Colonic mucosa (tissue), 4 donors: ENCODE measurements around the gene RPS6KA3. TPM values are rescaled to one million over a fixed set of nuclear protein-coding genes. Genes with fewer than 3 reads are reported as not detected.

ENCODE experiments used
- DNase-seq: peaks from one replicate; pipeline ENCODE4 v3.0.0-alpha.2; 2020
- H3K27ac ChIP-seq: fragments of 200-600 bp; one replicate; pipeline ENCODE4 v1.8.0; 2021
- H3K27me3 ChIP-seq: fragments of 200-600 bp; one replicate; pipeline ENCODE4 v1.8.0; 2021
- H3K36me3 ChIP-seq: fragments of 200-600 bp; one replicate; pipeline ENCODE4 v1.8.0; 2021
- H3K4me1 ChIP-seq: fragments of 200-600 bp; one replicate; pipeline ENCODE4 v1.8.0; 2021; ENCODE audit warnings: mild to moderate bottlenecking
- H3K4me3 ChIP-seq: fragments of 200-600 bp; one replicate; pipeline ENCODE4 v1.8.0; 2021
- H3K9ac ChIP-seq, 2 donors: one replicate each; pipeline ENCODE4 v1.7.0; 2013; ENCODE audit warnings: control low read depth in 2 of 2, low read depth in 2 of 2, low read length in 2 of 2
- H3K9me3 ChIP-seq: fragments of 200-600 bp; one replicate; pipeline ENCODE4 v1.8.0; 2021
- intact Hi-C: fragments of 100-400 bp; cut with DNase I; formaldehyde crosslinking; loops from one replicate; pipeline ENCODE4 v1.14.1; 2022
- total RNA-seq, 2 donors: library from RNA; stranded (reverse); fragmentation: NEBNext Ultra II Directional in 1 of 2; extraction: Animal tissue kit (Norgen Biotek cat#: 25700) in 1 of 2; gene quantifications; one replicate each; pipeline ENCODE4 v1.2.1, GENCODE V29; 2021
- TF ChIP-seq, protein P1 (sequence below): fragments of 200-600 bp; IDR thresholded peaks from one replicate; pipeline ENCODE4 v1.8.0; 2022; ENCODE audit warnings: antibody characterized with exemption, mild to moderate bottlenecking
- donor health status: healthy.
- donor health status: DM: no; HTN: no; CAD: no.
- donor health status: DM: no; HTN: no; CAD: no.

The RPS6KA3 gene
- total RNA-seq, 2 donors from 2014 or later, result 77.0 to 110 TPM

DNA sequence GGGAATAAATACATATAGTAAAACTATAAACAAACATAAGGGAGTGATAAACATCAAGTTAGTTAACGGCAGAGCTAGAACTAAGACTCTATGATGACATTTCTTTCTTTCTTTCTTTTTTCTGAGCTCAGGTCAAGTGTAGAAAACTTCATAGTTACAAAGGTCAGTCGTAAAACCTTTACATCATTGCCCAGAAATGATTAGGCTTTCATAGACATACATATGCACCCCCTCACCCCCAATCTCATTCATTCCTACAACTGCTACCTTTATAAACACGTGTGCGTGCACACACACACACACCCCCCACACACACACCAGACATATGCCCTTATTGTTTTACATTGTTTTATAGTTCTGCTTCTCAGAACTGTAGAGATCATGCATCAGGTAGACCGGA is 130.8 kb downstream of the RPS6KA3 start:
- no peak overlapping the region for H3K4me3 ChIP-seq
- intact Hi-C loops, result no loop called here
- no peak overlapping the region for H3K27ac ChIP-seq
- H3K9ac ChIP-seq, result no peak overlapping the region
- H3K36me3 ChIP-seq, result peaks cover 2% of the 10 kb centered on the region
- H3K4me1 ChIP-seq, result no peaks in the 10 kb centered on the region
- H3K27me3 ChIP-seq, result no peaks in the 10 kb centered on the region
- no peaks in the 10 kb centered on the region for H3K9me3 ChIP-seq
- TF ChIP-seq, protein P1, sequence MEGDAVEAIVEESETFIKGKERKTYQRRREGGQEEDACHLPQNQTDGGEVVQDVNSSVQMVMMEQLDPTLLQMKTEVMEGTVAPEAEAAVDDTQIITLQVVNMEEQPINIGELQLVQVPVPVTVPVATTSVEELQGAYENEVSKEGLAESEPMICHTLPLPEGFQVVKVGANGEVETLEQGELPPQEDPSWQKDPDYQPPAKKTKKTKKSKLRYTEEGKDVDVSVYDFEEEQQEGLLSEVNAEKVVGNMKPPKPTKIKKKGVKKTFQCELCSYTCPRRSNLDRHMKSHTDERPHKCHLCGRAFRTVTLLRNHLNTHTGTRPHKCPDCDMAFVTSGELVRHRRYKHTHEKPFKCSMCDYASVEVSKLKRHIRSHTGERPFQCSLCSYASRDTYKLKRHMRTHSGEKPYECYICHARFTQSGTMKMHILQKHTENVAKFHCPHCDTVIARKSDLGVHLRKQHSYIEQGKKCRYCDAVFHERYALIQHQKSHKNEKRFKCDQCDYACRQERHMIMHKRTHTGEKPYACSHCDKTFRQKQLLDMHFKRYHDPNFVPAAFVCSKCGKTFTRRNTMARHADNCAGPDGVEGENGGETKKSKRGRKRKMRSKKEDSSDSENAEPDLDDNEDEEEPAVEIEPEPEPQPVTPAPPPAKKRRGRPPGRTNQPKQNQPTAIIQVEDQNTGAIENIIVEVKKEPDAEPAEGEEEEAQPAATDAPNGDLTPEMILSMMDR, result no peak
- no peak for DNase-seq

DNA sequence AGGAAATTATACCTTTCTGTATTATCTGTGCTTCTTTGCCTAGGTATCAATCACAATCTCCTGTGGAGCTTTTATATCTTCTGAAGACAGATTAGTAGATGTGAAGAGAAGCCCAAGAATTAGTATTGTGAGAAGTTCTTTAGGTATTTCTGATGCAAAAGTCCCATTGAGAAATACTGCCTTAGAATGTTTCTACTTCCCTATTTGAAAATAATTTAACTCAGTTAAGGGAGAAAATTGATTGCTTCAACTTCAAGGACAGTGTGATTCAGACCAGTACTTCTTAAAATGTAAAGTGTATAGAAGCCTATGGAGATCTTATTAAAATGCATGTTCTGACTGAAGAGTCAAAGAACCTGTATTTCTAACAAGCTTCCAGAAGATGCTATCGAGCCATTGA is 134.0 kb downstream of the RPS6KA3 start:
- intact Hi-C loops, result no loop called here
- TF ChIP-seq, protein P1, result no peak
- Histone ChIP-seq H3K4me1 (no peaks in the 10 kb centered on the region), H3K27me3 (no peaks in the 10 kb centered on the region), H3K9ac (no peak overlapping the region), H3K9me3 (no peaks in the 10 kb centered on the region), H3K4me3 (no peak overlapping the region), H3K36me3 (peaks cover 7% of the 10 kb centered on the region), H3K27ac (no peak overlapping the region)
- DNase-seq, result no peak

DNA sequence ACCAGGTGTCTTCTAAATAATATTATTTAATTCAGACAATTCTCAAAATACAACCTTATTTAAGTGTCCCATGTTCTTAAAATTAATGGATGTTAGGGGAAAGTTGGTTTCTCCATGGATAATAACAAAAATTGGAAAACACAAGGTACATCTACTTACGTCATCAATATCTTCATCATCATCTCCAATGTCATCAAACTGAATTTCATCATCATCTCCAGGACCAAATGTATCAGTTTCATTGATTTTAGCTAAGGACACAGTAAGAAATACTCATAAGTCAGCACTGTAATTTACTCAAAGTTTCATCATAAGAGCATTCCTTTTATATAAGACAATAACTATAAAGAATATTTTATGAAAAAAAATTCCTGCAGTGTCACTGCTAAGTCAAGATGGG is 136.4 kb downstream of the RPS6KA3 start:
- Histone ChIP-seq H3K9ac (no peak overlapping the region), H3K27me3 (no peaks in the 10 kb centered on the region), H3K27ac (no peak overlapping the region), H3K4me1 (no peaks in the 10 kb centered on the region), H3K36me3 (peaks cover 7% of the 10 kb centered on the region), H3K9me3 (no peaks in the 10 kb centered on the region), H3K4me3 (no peak overlapping the region)
- intact Hi-C loops, result no loop called here
- no peak for DNase-seq
- TF ChIP-seq, protein P1, result no peak

DNA sequence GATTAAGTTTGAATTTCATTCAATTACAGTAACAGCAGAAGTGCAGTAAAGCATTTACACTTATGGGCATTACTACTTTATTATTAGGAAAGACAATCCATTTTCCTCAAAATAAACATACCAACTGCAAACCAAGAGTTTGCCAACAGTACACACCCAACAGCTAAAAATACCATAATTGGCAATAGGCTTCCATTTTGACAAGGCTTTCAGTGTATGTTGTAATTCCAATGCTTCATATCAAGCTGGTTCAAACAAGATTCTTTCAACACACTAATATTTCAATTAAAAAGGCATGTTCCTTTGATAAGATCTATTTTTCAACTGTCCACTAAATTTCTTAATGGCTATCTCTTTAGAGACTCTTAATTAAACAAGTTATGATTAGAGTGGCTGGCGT is 137.2 kb downstream of the RPS6KA3 start:
- intact Hi-C loops, result loop anchor here (10.0 kb wide), 1 partner anchor 225 kb away; no protein-coding TSS in a partner anchor
- no peak overlapping the region for H3K9ac ChIP-seq
- H3K27me3 ChIP-seq, result no peaks in the 10 kb centered on the region
- TF ChIP-seq, protein P1, result no peak
- peaks cover 7% of the 10 kb centered on the region for H3K36me3 ChIP-seq
- H3K4me1 ChIP-seq, result no peaks in the 10 kb centered on the region
- no peaks in the 10 kb centered on the region for H3K9me3 ChIP-seq
- DNase-seq, result no peak
- no peak overlapping the region for H3K27ac ChIP-seq
- H3K4me3 ChIP-seq, result no peak overlapping the region

DNA sequence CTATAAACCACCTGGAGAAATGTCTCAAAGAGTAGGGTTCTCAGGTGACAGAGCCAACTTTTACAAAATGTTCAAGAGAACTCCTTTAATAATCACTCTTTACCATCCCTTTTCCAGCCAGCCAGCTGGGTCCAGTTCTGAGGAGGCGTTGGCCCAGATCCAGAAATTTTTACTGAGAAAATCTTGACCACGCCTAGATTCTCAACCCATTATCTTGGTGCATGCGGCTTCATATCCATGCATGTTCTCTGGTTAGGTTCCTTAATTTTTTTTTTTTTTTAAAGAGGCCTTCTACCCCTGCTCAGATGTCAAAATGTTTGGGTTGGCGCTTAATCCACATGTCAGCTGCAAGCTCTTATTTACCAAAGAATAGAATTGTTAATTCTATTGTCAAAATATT is 138.0 kb downstream of the RPS6KA3 start:
- Histone ChIP-seq H3K4me3 (no peak overlapping the region), H3K4me1 (no peaks in the 10 kb centered on the region), H3K9me3 (no peaks in the 10 kb centered on the region), H3K27me3 (no peaks in the 10 kb centered on the region), H3K27ac (no peak overlapping the region), H3K9ac (no peak overlapping the region), H3K36me3 (peaks cover 7% of the 10 kb centered on the region)
- no peak for DNase-seq
- TF ChIP-seq, protein P1, result no peak
- intact Hi-C loops, result loop anchor here (10.0 kb wide), 1 partner anchor 224 kb away; no protein-coding TSS in a partner anchor
